GM23338 (cell line): Measurements from ENCODE around the gene CRYL1. TPM values are rescaled to one million over a fixed set of nuclear protein-coding genes. Genes with fewer than 3 reads are reported as not detected.
A peak's percentile ranks its signal among the peaks of the same experiment; 100 is the strongest.

Experiments
- ATAC-seq: fragments of 200-7000 bp; cut with Tn5 transposase; 3 replicates; pipeline ENCODE4 v1.9.1; 2020
- DNase-seq: peaks from one replicate; pipeline ENCODE4 v3.0.0-alpha.2; 2015; ENCODE audit warnings: low spot score
- H2AFZ ChIP-seq: fragments of 200-600 bp; sonication (generic); 2 replicates; pipeline ENCODE4 v1.8.0; 2016; ENCODE audit warnings: antibody characterized with exemption, mild to moderate bottlenecking, moderate library complexity
- H3F3A ChIP-seq: fragments of 200-600 bp; sonication (generic); replicated peaks from 2 replicates; pipeline ENCODE4 v1.8.0; 2017; ENCODE audit warnings: antibody characterized with exemption, mixed run types, low read depth
- H3K27ac ChIP-seq: fragments of 200-600 bp; sonication (generic); 2 replicates; pipeline ENCODE4 v1.6.1; 2016; ENCODE audit warnings: low read depth
- H3K27me3 ChIP-seq: fragments of 200-600 bp; sonication (generic); 2 replicates; pipeline ENCODE4 v1.8.0; 2016; ENCODE audit warnings: mild to moderate bottlenecking, mixed run types, moderate library complexity; ENCODE audit not compliant: insufficient read depth
- H3K36me3 ChIP-seq: fragments of 200-600 bp; sonication (generic); 2 replicates; pipeline ENCODE4 v1.8.0; 2016; ENCODE audit warnings: mild to moderate bottlenecking; ENCODE audit not compliant: insufficient read depth
- H3K4me1 ChIP-seq: fragments of 200-600 bp; sonication (generic); 2 replicates; pipeline ENCODE4 v1.8.0; 2016; ENCODE audit warnings: mild to moderate bottlenecking, moderate library complexity; ENCODE audit not compliant: insufficient read depth
- H3K4me2 ChIP-seq: fragments of 200-600 bp; sonication (generic); 2 replicates; pipeline ENCODE4 v1.7.1; 2017; ENCODE audit warnings: mixed run types
- H3K4me3 ChIP-seq: fragments of 200-600 bp; sonication (generic); 2 replicates; pipeline ENCODE4 v1.6.1; 2016; ENCODE audit warnings: mixed run types
- H3K79me2 ChIP-seq: fragments of 200-600 bp; sonication (generic); replicated peaks from 2 replicates; pipeline ENCODE4 v1.8.0; 2017; ENCODE audit warnings: mild to moderate bottlenecking; ENCODE audit not compliant: insufficient read depth
- H3K9me2 ChIP-seq: fragments of 200-600 bp; sonication (generic); 2 replicates; pipeline ENCODE4 v1.8.0; 2017; ENCODE audit not compliant: insufficient read depth
- H4K20me1 ChIP-seq: fragments of 200-600 bp; sonication (generic); replicated peaks from 2 replicates; pipeline ENCODE4 v1.8.0; 2017; ENCODE audit warnings: mild to moderate bottlenecking; ENCODE audit not compliant: insufficient read depth
- H3K27ac Mint-ChIP-seq: 2 replicates; pipeline ENCODE4 v1.8.0; 2020; ENCODE audit warnings: inconsistent platforms, mild to moderate bottlenecking, moderate library complexity, mixed read lengths
- H3K27me3 Mint-ChIP-seq: 3 replicates; pipeline ENCODE4 v1.8.0; 2022; ENCODE audit warnings: low read depth, mild to moderate bottlenecking, moderate library complexity, mixed read lengths, inconsistent platforms; ENCODE audit not compliant: insufficient read depth, poor library complexity
- H3K36me3 Mint-ChIP-seq: 3 replicates; pipeline ENCODE4 v1.8.0; 2021; ENCODE audit warnings: low read depth, mild to moderate bottlenecking, inconsistent platforms, moderate library complexity, mixed read lengths
- H3K4me1 Mint-ChIP-seq: 3 replicates; pipeline ENCODE4 v1.8.0; 2020; ENCODE audit warnings: mild to moderate bottlenecking, inconsistent platforms, mixed read lengths
- H3K4me3 Mint-ChIP-seq: 3 replicates; pipeline ENCODE4 v1.8.0; 2021; ENCODE audit warnings: moderate library complexity, mild to moderate bottlenecking, inconsistent platforms, mixed read lengths
- H3K9me3 Mint-ChIP-seq: 3 replicates; pipeline ENCODE4 v1.8.0; 2020; ENCODE audit warnings: moderate library complexity, mild to moderate bottlenecking, inconsistent platforms, mixed read lengths
- CTCF ChIP-seq, 2 experiments: fragments of 200-600 bp in 1 of 2; sonication (generic) in 1 of 2; conservative IDR thresholded peaks; 2 replicates each; pipeline versions ENCODE4 v1.5.1 to v1.6.1; 2016 to 2017; ENCODE audit warnings: antibody characterized with exemption in 2 of 2, low read depth in 2 of 2, mild to moderate bottlenecking in 2 of 2, moderate library complexity in 1 of 2
- EZH2phosphoT487 ChIP-seq: fragments of 200-600 bp; sonication (generic); IDR thresholded peaks from one replicate; pipeline ENCODE4 v1.8.1; 2018; ENCODE audit warnings: antibody characterized with exemption; ENCODE audit not compliant: unreplicated experiment
- JUNB ChIP-seq: IDR thresholded peaks from one replicate; pipeline ENCODE4 v1.6.1; 2016; ENCODE audit warnings: antibody characterized with exemption; ENCODE audit not compliant: unreplicated experiment
- NANOG ChIP-seq: IDR thresholded peaks from 2 replicates; pipeline ENCODE4 v1.6.1; 2016; ENCODE audit warnings: antibody characterized with exemption, borderline replicate concordance
- REST ChIP-seq: IDR thresholded peaks from one replicate; pipeline ENCODE4 v1.6.1; 2018; ENCODE audit warnings: antibody characterized with exemption; ENCODE audit not compliant: unreplicated experiment
- STAT1 ChIP-seq: IDR thresholded peaks from one replicate; pipeline ENCODE4 v1.6.1; 2016; ENCODE audit warnings: antibody characterized with exemption; ENCODE audit not compliant: unreplicated experiment
- ZNF331 ChIP-seq: fragments of 250-450 bp; sonication (Bioruptor Pico); IDR thresholded peaks from 2 replicates; pipeline ENCODE4 v1.5.0; 2020; ENCODE audit warnings: low read depth, mild to moderate bottlenecking, moderate library complexity
- polyA plus RNA-seq: library from polyadenylated mRNA; unstranded; fragments of >200 nt; fragmentation: Nextera tagmentation; extraction: Ambion mirVana; gene quantifications from 2 replicates; pipeline ENCODE4 v1.2.1, GENCODE V29; 2016
- total RNA-seq: library from RNA; depleted of rRNA; stranded (reverse); fragments of >200 nt; shearing (Covaris generic); gene quantifications from 2 replicates; pipeline ENCODE4 v1.2.3, GENCODE V29; 2014

The CRYL1 gene
- total and polyA plus RNA-seq, 2 experiments from 2014 or later, result 2.2 to 2.6 TPM

GRCh38 chr13:20408181-20408580 is 117.5 kb downstream of the CRYL1 start (continued):
- TF ChIP-seq JUNB, result no peak
- no peak for TF ChIP-seq CTCF (conservative IDR thresholded peaks at IDR 0.05; ENCODE audit: low read depth in 2 of 2)
- no peak for TF ChIP-seq ZNF331 (CRISPR knock-in tag)
- TF ChIP-seq REST, result no peak

- Histone ChIP-seq H3K27ac (no peak overlapping the region), H3K27me3 (no peaks in the 10 kb centered on the region), H3K9me2 (no peaks in the 10 kb centered on the region), H3K4me3 (no peak overlapping the region), H3F3A (no peaks in the 10 kb centered on the region), H4K20me1 (no peaks in the 10 kb centered on the region), H2AFZ (no peak overlapping the region), H3K79me2 (no peaks in the 10 kb centered on the region), H3K4me2 (no peak overlapping the region), H3K4me1 (peaks cover 37% of the 10 kb centered on the region), H3K36me3 (no peaks in the 10 kb centered on the region)
- TF ChIP-seq STAT1 (no peak), REST (no peak), EZH2phosphoT487 (no peak), NANOG (no peak), ZNF331 (CRISPR knock-in tag) (no peak)
- ATAC-seq, result peak; percentile 22
- peaks cover 5% of the 10 kb centered on the region for H3K27me3 Mint-ChIP-seq
- H3K36me3 Mint-ChIP-seq, result no peaks in the 10 kb centered on the region; the same call in 2 of the 3 replicates
- peaks cover 37% of the 10 kb centered on the region for H3K4me1 Mint-ChIP-seq
- no peak for DNase-seq
- H3K27ac Mint-ChIP-seq, result no peak overlapping the region
- no peak overlapping the region for H3K4me3 Mint-ChIP-seq
- no peaks in the 10 kb centered on the region; the same call in 2 of the 3 replicates for H3K9me3 Mint-ChIP-seq
Measured at GRCh38 chr13:20407759-20408158, 117.9 kb downstream of the CRYL1 start.
